Measurements from ENCODE around the gene RARB.

RARB gene

GRCh38 chr3:25584011-25584789, 156.1 kb downstream of the RARB start:
- no peak for DNase-seq (ENCODE audit: low read depth)
- no peak for TF ChIP-seq CTCF (conservative IDR thresholded peaks at IDR 0.05; ENCODE audit: low read depth, low read length)
- no peak overlapping the region for H3K4me3 ChIP-seq (ENCODE audit: low read length)

DNA sequence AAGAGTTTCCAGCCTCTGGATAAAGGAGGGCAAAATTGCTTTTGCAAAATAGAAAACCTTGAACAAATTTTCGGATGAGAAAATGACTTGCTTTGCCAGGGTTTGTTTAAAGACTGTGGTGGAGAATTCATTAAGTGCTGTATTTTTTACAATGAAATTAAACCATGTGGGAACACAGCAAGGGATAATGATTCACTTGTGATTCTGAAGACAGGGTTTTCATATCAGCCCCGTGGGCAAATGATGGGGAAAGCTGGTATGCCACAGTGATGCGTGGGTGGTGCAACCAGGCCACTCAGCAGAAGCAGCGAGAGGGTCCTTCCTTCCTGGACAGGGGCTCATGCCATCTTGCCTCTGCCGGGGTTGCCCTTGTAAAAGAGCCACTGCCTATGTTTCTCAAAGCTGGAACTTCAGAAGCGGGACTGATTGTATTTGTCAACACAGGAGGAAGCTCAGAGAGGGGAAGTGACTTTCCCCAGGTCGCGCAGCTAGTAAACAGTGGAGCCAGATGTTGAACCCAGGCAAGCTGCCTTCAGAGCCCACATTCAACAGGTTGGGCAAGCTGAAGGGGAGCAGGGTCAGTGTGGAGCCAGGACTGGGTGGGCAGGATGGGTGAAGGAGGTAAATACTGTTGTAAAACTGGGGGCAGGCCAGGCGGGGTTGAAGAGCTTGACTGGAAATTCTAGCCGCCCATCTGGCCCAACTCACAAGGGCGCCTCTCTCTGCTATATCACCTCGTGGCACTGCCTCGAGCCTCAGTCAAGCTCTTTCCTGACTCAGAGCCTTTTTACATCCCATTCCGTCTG, 157.5 kb downstream of the RARB start:
- H3K4me3 ChIP-seq (ENCODE audit: low read length) = no peak overlapping the region
- no peak for TF ChIP-seq CTCF (conservative IDR thresholded peaks at IDR 0.05; ENCODE audit: low read depth, low read length)
- no peak for DNase-seq (ENCODE audit: low read depth)

GRCh38 chr3:25586167-25586505, 158.1 kb downstream of the RARB start:
- no peak for TF ChIP-seq CTCF (conservative IDR thresholded peaks at IDR 0.05; ENCODE audit: low read depth, low read length)
- H3K4me3 ChIP-seq (ENCODE audit: low read length) = no peak overlapping the region
- no peak for DNase-seq (ENCODE audit: low read depth)

GRCh38 chr3:25586553-25586952, 158.5 kb downstream of the RARB start:
- no peak for TF ChIP-seq CTCF (conservative IDR thresholded peaks at IDR 0.05; ENCODE audit: low read depth, low read length)
- no peak for DNase-seq (ENCODE audit: low read depth)
- no peak overlapping the region for H3K4me3 ChIP-seq (ENCODE audit: low read length)

DNA sequence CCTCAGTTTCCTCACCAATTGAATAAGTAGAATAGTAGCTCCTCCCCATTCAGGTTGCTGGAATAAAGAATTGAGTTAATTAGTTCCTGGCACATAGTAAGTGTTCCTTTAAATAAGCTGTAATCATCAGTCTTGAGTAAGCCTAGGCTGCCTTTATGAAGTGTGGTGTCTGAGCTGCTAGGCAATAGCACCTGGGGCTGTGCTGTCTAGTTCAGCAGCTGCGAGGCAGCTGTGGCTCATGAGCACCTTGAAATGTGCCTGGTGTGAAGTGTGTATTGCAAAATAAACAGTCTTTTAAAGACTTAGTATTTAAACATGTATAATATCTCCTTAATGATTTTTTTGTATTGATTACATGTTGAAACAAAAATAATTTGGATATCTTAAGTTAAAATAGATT, 159.0 kb downstream of the RARB start:
- no peak overlapping the region for H3K4me3 ChIP-seq (ENCODE audit: low read length)
- no peak for DNase-seq (ENCODE audit: low read depth)
- TF ChIP-seq CTCF (conservative IDR thresholded peaks at IDR 0.05; ENCODE audit: low read depth, low read length) = no peak

- H3K4me3 ChIP-seq (ENCODE audit: low read length) = no peak overlapping the region
- no peak for DNase-seq (ENCODE audit: low read depth)
- TF ChIP-seq CTCF (conservative IDR thresholded peaks at IDR 0.05; ENCODE audit: low read depth, low read length) = no peak
Measured at GRCh38 chr3:25587526-25587925, 159.5 kb downstream of the RARB start.

DNA sequence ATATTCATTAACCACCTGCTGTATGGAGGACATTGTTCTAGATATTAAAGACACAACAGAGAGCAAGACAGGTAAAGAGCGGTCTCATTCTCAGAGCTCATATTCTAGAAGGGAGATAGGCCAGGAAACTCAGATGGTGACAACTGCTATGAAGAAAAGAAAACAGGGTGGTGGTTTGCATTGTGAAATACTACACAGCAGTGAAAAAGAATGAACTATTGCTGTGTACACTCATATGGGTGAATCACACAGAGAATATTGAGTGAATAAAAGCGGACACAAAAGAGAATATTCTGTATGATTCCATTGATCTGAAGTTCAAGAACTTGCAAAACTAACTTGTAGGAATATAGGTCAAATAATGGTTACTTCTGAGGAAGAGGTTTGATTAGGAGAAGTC, 159.9 kb downstream of the RARB start:
- DNase-seq (ENCODE audit: low read depth) = no peak
- TF ChIP-seq CTCF (conservative IDR thresholded peaks at IDR 0.05; ENCODE audit: low read depth, low read length) = no peak
- no peak overlapping the region for H3K4me3 ChIP-seq (ENCODE audit: low read length)
